Fibroblast of gingiva (primary cell): Measurements from ENCODE around the gene FBLN2.

Source experiments
- DNase-seq: peaks from one replicate; pipeline ENCODE4 v3.0.0-alpha.2; 2011; ENCODE audit warnings: low read depth

FBLN2 gene

DNA sequence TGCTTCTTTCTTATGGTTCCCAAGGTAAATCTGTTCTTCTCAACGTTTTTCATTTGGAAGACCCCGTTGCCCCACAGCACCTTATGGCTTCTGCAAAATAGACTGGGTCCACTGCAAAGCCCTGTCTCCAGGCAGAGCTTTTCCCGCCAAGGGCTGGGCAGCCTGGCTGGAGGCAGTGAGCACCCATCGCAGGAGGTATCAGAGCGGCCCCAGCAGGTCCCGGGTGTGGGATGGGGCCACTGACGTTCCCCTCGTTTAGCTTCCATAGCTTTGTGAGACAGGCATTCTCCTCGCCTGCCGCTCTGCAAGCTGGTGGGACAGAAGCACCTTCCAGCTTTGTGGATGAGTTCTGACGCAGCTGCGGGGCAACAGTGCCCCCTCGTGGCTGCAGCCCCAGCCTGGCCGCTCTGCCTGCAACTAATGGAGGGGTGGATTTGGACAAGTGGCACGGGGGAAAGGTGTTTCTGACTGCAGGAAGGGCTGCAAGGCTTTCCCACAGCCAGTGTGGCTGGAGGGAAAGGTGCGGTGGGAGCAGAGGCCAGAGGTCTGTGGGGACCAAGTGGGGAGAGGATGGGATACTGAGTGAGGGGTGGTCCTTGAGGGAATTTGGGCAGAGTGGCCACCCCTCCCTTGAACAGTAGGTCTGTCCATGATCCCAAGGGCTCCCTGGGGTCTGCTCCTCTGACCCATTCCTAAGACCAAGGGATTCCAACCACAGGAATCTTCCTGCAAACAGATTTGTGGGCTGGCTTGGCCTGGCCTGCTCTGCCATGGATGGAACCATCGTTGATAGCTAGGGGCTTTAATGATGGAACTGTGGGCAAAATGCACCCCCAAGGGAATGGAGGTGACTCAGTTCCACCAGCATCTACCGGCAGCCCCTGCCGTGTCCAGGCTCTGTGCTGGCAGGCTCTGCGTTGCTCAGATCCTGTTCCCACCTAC, 99.4 kb downstream of the FBLN2 start:
- peak; percentile 69 for DNase-seq

DNA sequence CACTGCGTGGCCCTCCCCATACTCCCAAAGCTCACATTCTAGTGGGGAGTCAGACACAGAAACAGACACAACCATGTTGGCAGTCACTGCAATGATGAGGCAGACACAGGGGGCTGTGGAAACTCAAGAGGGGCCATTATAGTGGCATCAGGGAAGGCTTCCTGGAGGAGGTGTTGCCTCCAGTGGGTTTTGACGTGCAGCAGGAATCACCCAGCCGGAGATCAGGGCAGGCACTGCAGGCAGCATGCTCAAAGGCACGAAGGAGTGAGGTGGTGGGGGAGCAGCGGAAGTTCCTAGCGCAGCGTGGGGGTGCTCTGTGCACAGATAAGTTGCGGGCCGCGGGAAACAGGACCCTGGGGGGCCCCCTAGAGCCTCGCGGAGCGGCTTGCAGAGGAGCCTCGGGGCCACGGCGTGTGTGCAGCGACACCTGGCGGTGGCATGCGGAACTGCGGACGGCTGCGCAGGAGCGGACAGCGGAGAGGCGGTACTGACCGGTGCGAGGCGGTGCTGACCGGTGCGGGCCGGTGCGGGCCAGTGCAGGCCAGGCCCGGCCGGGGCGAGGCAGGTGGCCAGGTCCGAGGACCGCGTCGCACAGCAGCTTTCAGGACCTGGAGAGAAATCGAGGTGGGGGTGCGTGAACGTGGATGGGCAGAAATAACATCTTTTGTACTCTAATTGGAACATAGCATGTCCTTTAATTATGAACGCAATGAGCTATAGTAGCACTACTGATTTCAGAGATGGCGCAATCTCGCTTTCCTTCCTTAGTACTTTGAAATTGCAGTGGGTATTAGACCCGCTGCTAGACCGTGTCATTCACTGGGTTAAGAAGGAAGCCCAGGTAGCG, 101.5 kb downstream of the FBLN2 start:
- DNase-seq = peak; percentile 57

DNA sequence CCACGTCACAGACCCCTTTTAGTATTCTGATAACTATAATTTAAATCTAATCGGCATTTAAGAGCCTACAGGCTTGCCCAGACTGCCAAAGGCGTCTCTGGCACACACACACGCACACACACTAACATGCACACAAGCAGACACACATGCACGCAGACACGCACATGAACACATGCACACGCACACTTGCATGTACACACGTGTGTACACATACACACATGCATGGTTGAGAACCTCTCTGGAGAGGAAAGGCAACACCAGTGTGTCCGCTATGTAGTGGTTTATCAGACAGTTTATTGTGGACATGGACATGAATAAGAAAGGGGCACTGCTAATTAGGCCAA, 102.1 kb downstream of the FBLN2 start:
- no peak for DNase-seq

DNA sequence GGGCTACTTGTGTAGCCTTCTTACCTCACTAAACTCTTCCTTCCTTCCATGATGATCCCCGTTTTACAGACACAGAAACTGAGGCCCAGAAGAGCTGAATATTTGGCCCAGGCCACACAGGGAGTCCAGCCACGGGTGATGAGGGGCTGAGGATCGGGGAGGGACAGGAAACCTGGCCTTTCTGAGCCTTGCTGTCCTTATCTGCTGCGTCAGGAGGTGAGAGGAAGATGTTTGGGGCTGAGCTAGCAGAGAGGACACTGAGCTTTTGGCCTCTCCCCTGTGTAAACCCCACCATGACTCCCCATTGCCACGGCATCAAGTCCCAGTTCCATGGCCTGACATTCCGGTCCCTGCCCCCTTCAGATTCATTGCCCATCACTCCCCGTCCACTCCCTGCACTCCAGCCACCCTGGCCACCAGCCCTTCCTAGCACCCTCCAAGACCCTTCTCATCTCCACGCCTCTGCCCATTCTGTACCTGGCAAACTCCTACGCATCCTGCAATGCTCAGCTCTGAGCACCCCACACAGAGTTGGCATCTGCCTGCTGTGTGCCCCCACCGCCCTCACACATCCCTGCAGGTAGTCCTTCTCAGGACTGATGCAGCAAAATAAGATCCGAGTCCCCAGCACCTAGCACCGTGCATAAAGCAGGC, 103.0 kb downstream of the FBLN2 start:
- DNase-seq = no peak

DNA sequence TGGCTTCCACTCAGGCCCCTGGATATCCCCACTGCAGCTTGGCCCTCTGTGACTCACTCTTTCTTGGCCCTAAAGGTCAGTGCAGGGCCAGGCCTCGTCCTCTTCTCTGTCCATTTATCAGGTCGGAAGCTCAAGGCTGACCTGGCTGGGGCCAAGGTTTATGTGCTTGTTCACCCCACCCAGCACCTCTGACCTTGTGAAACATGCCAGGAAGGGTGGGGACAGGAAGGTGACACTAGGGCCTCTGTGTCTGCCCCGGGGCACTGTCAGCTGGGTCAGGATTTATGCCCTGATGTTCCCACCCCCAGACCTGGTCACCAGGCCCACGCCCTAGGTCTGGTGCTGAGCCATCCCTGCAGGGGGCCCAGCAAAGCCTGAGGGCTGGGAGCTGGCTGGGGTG, 103.8 kb downstream of the FBLN2 start:
- DNase-seq = no peak

DNA sequence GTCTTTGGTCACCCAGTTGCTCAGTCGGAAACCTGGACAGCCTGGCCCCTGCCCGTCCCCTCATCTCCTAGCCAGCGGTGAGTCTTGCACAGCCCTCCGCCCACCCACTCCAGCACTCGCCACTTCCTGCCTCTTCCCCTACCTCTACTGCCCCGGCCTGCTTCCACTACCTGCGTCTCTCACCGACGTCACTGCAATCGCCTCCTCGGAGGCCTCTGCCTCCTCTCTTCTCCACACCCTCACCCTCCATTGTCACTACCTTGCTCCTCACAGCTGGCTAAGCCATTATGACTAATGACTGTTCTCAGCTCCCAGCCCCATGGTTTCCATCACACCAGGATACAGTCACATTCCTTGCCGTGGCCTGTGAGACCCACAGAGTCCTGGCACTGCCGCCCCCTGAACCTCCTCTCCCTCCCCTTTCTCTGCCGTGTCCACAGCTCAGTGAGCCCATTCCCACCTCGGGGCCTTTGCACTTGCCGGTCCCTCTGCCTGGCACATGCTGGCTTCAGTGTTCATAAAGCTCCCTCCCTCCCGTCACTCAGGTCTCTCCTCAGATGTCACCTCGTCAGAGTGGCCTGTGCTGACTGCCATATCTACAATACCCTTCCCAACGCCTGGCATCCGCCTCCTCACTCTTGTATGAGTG, 104.8 kb downstream of the FBLN2 start:
- no peak for DNase-seq

DNA sequence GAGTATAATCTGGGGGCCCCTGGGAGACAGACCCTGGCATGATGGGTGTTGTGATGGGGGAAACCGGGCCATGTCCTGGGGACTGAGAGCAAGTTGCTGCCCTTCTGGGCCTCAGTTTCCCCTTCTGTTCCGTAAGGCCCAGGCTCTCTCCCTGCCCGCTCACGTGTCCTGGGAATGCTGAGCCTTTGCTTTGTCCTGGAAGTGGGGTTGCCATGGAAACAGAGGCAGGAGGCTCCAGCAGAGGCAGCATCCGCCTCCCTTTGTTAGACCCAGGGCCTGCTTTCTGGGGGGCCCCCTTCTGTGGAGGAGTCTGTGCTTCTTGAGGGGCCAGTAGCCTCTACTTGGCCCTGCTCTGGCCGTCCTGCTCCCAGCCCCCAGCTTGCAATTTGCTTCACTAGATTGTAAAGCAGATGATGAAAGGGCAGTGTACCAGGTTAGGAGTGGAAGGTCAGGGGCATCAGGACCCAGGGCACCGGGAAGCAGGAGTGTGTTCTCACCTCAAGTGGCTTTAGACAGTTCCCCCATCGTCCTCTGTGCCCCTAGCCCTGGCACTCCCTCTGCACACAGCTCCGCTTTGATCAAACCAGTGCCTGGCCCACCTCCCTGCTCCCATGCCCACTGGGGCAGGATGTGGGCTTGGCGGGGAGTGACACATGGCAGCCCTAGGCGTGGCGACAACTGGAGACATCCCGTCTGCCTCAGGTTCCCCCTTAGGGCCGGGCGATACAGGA, 105.6 kb downstream of the FBLN2 start:
- DNase-seq = no peak

DNA sequence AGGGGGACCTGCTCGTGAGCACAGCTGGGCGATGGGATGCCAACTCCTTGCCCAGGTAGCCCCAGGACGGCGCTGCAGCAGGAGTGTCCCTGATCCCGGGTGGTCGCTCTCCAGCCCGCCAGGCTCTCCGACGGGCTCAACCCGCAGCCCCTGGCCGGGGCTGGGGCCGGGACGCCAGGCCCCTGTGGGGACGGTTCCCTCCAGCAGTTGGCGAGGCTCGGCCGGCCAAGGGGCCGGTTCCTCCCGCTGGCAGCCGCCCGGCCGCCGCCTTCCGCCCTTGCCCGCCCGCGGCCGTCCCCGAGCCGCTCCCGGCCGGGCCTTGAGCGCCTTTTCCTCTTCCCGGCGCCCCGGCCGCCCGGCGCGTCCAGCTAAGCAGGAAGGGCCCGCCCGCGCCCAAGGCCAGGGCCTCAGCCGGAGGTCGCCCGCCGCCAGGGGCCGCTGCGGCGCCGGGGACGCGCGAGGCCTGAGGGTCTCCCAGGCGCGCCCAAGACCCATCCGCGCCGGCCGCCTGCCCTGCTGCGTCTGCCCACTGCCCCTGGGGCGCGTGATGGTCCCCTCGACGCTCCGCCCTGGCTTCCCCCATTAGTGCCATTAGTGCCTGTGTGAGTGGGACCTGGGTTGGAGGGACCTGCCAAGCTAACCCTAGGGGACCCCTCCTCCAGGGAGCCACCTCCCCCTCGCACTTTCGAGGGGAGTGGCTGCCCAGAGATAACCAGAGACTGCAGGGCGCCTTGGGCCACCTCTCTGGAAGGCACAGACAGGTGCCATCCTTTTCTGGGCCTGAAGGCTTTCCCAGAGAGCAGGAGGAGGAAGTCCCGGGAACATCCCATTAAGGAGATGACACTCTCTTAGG, 106.4 kb downstream of the FBLN2 start:
- peak; percentile 35 for DNase-seq

DNA sequence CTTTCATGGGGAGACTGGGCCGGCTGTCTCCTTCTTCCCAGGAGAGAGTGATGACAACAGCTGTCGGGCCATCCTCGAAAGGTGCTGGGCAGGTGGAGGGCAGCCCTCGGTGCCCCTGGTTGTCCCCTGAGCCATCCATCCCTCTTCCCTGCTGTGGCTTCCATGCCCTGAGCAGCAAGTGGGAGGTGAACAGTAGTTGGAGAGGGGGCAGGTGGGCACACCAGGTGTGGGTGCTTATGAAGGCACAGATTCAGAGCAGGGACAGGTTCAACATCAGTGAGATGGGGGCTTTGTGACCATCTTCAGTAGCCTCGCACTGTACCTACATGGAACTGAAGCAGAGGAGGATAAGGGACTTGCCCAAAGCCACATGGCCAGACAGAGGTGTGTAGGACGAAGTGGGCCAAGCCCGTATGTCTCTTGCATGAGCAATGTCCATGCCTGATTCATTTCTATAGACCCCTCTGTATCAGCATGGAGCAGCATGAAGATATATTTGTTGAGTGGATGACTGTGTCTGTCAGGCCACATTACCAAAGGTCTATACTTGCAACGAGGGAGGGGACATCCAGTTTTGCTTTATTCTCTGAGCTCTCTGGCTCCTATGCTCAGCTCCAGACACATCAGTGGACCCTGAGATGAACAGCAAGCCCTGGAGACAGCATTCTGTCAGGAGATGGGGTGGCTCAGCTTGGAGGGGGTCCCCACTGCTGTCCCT, 107.8 kb downstream of the FBLN2 start:
- no peak for DNase-seq

DNA sequence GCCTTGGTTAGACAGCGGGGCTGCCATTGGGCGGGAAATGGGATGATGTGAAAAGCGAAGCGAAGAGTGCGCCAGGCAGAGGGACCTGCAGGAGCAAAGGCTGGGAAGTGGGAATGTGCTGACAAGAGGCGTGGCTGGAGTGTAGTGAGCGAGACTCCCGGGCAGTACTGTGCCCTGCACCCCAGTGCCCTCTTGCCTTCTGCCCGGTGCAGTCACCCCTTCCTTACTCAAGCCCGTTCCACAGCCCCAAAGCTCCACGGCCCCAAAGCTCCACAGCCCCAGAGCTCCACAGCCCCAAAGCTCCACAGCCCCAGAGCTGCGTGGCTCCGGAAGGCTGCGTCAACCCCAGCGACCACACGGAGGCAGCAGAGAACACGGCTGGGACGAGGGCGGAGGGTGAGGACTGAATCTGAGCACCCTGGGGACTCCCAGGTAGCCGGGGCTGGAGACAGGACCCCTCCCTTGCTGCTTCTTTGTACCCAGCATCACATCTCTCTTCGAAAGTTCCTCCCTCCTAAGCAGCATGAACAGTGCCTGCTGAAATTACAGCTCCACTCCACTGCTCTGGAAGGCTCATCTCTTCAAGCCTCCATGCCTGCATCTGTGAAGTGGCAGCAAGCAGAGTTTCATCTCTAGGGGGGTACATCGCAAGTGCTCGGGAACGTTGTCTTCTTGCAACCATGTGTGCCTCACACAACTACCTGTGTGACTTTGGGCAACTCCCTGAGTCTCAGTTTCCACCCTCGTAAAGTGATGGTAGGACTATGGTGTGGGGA, 108.9 kb downstream of the FBLN2 start:
- no peak for DNase-seq

DNA sequence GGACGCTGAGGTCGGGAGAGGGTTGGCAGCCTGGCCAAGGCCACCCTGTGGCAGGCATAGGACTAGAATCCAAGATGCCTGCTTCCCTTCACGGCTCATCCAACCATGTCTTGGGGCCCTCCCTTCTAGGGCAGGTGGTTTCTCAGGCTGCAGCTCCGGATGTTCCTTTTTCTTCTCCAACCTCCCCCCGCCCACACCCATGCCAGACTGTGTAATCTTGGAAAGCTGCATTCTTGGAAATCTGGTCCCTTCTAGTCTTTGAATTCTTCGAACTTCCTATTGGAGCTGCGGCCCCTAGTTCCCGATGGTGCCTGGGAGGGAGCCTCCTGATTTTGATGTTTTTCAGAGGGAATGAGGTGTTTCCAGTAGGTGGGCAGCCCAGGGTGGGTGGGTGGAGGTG, 109.8 kb downstream of the FBLN2 start:
- DNase-seq = no peak

DNA sequence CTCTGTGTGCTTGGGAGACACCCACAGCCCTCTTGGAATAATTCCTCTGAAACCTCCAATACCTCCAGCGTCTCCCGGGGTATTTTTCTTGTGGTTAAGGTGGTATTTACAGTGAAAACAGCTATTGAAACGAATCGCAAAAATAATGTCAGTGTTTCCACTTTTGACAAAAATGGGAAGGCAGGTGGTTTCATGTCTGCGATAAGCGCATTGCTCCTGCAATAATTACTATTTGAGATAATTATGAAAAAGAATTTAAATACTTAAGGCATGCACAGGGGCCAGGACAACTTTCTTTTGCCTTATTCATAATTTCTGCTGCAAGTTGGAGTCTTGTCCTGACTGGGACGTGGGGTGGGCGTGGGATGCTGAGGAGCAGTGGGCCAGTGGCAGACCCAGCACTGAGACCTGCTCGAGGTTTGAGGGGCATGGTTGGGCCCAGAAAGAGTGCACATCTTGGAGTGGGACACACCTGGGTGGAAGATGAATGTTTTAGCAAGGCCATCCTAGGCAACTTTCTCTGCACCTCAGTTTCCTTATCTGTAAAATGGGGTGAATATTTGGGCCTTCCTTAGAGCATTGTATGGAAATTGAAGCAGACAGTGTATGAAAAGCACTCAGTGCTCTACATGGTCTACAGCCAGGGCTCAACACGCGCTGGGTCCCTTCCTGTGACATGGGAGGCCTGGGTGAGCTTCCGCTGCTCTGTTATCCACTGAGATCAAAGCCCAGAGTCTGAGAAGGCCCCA, 110.5 kb downstream of the FBLN2 start:
- no peak for DNase-seq

DNA sequence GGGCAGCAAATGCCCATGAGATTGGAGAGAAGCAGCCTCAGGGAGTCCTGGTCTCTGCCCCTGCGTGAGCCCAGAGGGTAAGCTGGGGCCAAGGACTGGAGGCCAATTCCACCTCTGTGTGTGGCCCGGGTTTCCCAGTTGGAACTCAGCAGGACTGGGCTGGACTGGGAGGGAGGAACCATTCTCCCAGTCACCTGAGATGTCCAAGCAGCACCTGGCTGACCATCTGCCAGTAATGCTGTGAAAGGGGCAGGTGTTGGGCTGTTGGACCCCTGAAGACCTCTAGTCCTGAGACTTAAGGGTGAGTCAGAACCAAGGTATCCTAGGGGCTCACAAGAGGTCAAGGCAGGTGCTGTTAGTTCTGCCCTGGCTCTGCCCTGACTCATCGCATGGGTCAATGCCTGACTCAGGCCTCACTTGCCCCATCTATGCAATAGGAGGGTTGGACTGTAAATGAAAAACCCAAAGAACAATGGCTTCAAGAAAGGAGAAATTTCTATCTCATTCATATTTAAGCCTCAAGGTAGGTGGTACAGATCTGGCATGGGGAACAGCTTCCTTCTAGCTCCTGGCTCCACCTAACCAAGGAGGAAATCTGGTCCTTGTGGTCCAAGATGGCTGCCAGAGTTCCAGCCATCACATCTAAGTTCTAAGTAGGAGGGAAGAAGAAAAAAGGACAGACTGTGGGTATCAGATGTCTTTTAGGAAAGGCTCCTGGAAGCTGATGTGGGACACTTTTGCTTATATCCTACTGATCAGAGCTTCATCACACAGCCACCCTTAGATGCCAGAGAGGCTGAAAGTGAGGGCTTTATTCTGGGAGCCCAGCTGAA, 111.3 kb downstream of the FBLN2 start:
- no peak for DNase-seq

DNA sequence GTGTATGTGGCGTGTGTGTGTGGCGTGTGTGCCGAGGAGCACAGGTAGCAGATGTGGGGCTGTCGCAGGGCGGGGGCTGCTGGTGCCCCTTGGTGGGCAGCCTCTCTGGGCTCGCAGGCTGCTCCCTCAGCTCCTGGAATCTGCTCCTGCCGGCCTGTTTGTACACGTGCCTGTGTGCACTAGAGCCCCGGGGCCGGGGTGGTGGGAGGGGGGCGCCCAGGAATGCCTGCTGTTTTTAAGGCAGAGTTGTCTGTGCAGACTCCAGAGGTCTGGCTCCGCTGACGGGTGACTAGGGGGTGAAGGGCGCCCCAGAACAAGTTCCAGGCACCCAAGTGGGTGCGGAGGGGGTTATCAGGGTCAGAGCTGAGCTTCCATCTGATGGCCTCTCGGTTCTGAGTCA, 112.2 kb downstream of the FBLN2 start:
- no peak for DNase-seq

DNA sequence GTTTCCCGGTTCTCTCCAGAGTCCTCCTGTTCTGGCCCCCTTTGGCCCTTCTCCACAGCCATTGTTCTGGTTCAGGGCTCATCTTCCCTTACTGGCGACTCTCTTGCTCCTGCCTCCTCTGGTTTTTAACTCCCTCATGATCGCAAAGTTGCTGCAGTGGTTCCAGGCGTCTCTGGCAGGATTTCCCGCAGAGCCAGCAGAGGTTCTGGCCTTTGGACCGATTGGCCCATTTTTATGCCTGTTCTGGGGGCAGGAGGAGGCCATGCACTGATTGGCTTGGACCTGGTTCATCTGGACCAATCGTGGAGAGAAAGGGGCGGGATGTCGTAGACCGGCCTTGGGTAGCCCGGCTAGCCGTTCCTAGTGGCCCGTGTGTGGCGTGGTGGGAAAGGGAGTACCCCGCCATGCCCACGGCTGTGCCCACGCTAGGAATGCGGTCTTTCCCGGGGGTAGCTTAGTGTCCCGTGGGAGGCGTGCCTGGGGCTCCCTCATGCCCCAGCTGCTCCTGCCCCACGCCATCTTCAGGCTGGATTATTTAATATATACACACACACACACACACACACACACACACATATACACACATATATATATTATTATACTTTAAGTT, 113.4 kb downstream of the FBLN2 start:
- DNase-seq = no peak

DNA sequence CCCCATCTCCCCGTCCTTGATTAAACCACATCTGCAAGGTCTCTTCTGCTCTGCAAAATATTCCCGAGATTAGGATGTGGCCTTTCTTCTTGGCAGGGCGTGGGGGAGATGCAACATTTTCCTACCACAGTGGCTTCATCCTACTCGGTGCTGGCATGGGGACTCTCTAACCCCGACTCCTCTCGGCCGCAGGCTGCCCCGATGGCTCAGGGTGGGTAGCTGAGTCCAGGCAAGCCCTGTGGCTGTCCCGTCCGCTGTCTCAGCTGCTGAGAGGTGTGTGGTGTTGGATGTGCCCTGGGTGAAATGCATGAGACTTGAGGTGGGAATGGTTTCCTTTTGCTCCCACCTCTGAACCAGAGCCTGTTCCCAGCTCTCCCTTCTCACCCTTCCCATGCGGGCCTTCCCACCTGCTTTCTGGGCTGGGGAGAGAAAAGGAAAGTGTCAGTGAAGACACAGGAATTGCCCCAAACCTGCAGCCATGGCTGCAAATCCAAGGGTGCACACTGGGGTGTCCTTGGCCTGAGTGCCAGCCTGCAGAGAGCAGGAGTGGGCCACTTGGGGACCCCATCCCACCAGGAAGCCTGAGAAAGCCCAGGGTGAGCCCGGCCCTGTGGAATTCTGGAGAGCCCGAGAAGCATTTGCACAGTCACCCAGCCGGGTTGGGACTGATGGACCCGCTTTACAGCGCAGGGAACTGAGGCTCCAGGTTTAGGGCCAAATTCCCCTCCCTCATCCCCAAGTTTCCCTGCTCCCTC, 115.0 kb downstream of the FBLN2 start:
- DNase-seq = no peak
